ENCODE data around the gene MTX1.

Gene MTX1

DNA sequence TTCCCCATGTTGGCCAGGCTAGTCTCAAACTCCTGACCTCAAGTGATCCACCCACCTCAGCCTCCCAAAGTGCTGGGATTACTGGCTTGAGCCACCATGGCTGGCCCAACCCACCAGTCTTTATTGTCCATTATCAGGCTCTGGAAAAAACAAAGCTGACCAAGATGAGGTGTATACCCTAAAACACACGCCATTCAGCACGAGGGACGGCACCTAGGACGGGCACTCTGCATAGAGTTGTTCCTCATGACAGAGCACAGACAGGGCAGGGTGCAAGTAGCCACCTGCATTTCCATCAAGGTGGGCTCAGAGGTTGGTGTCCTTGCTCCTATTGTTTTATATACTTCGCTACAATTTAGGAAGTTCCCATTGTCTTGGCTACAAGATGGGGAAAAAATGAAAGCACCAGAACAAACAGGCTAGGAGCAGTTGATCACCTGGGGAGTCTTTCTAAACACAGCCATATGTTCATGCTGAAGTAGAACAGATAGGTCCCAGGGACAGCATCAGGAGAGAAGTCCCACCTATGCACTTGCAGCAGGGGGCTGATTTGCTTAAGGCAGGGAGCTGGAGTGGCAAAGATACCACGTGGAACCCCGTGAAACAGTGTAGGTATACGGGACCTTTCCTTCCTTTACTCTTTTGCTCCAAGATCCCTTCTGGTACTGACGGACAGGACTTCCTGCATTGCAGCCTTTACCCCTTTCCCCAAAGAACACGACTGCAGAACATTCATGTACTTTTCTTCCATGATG lies 39.9 kb upstream of the MTX1 start:
- Histone ChIP-seq H3K27me3 (ENCODE audit: insufficient read depth, low read length) (no peaks in the 10 kb centered on the region), H3K4me3 (ENCODE audit: low read length) (no peak overlapping the region), H3K36me3 (ENCODE audit: insufficient read depth, low read length) (peaks cover 18% of the 10 kb centered on the region), H3K4me1 (ENCODE audit: insufficient read depth, low read length) (peaks cover 14% of the 10 kb centered on the region), H3K9me3 (ENCODE audit: insufficient read depth, low read depth, low read length) (no peaks in the 10 kb centered on the region), H3K9ac (ENCODE audit: low read depth, low read length) (no peak overlapping the region), H3K27ac (ENCODE audit: low read depth, low read length) (no peak overlapping the region)
- 91% methylated on average over 10 of the region's 10 CpGs for WGBS

- Histone ChIP-seq H3K27me3 (ENCODE audit: insufficient read depth, low read length) (no peaks in the 10 kb centered on the region), H3K27ac (ENCODE audit: low read depth, low read length) (no peak overlapping the region), H3K9ac (ENCODE audit: low read depth, low read length) (no peak overlapping the region), H3K4me3 (ENCODE audit: low read length) (no peak overlapping the region), H3K9me3 (ENCODE audit: insufficient read depth, low read depth, low read length) (no peaks in the 10 kb centered on the region), H3K36me3 (ENCODE audit: insufficient read depth, low read length) (peaks cover 18% of the 10 kb centered on the region), H3K4me1 (ENCODE audit: insufficient read depth, low read length) (peaks cover 14% of the 10 kb centered on the region)
- WGBS = 94% methylated on average over 5 of the region's 5 CpGs
Measured at GRCh38 chr1:155169541-155169940, 39.0 kb upstream of the MTX1 start.

GRCh38 chr1:155170101-155170785 lies 38.3 kb upstream of the MTX1 start:
- Histone ChIP-seq H3K27me3 (ENCODE audit: insufficient read depth, low read length) (no peaks in the 10 kb centered on the region), H3K27ac (ENCODE audit: low read depth, low read length) (no peak overlapping the region), H3K9me3 (ENCODE audit: insufficient read depth, low read depth, low read length) (no peaks in the 10 kb centered on the region), H3K4me3 (ENCODE audit: low read length) (no peak overlapping the region), H3K36me3 (ENCODE audit: insufficient read depth, low read length) (peaks cover 18% of the 10 kb centered on the region), H3K9ac (ENCODE audit: low read depth, low read length) (no peak overlapping the region), H3K4me1 (ENCODE audit: insufficient read depth, low read length) (peaks cover 14% of the 10 kb centered on the region)
- WGBS = 92% methylated on average over 1 of the region's 2 CpGs

DNA sequence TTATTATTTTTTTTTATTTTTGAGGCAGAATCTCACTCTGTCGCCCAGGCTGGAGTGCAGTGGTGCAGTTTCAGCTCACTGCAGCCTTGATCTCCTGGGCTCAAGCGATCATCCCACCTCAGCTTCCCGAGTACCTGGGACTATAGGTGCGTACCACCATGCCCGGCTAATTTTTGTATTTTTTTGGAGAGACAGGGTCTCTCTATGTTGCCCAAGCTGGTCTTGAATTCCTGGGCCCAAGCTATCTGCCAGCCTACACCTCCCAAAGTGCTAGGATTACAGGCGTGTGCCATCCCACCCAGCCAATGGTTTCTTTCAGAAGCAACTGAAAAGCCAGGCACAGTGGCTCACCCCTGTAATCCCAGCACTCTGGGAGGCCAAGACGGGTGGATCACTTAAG lies 37.7 kb upstream of the MTX1 start:
- Histone ChIP-seq H3K36me3 (ENCODE audit: insufficient read depth, low read length) (peaks cover 18% of the 10 kb centered on the region), H3K9ac (ENCODE audit: low read depth, low read length) (no peak overlapping the region), H3K9me3 (ENCODE audit: insufficient read depth, low read depth, low read length) (no peaks in the 10 kb centered on the region), H3K4me1 (ENCODE audit: insufficient read depth, low read length) (peaks cover 13% of the 10 kb centered on the region), H3K27ac (ENCODE audit: low read depth, low read length) (no peak overlapping the region), H3K4me3 (ENCODE audit: low read length) (no peak overlapping the region), H3K27me3 (ENCODE audit: insufficient read depth, low read length) (no peaks in the 10 kb centered on the region)
- 96% methylated on average over 7 of the region's 7 CpGs for WGBS

DNA sequence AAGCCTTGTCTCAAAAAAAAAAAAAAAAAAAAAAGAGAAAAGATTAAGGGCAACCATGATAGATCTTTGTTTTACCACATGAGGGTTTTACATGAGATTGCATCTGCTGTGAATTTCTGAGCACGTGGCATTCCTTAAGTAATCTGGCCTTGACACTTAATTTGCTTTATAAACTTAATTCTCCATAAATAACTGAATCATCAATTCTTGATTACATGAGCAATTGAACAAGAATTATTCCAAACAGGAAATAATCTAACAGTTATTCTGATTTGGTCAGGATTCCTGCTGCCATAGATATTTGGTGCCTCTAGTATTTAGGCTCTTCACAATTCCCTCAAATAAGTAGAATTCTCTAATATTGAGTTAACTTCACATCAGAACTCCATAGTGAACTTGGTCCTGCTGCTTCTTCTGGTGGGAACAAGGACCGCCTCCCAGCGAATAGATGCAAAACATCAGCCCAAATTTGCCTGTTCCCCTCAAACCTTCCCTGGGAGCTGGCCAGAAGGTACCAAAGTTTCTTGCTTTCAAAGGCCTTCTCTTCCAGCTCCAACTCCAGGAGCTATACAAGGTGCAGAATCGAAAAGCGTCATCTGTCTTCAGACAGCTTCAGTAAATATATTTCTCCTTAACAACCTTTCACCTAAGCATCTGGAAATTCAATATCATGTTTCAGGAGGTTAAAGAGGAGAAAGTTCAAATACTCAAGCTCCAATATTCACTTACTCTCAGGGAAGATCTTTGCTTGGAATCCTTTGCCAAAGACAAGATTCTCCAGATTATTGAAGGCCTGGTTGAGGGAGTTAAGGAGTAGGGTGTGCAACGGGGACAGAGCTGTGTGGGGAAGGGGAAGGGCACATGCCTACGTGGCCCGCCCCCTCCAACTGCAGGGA lies 36.4 kb upstream of the MTX1 start:
- Histone ChIP-seq H3K4me3 (ENCODE audit: low read length) (peak overlapping the region; percentile 81), H3K9ac (ENCODE audit: low read depth, low read length) (peak overlapping the region; percentile 80), H3K27me3 (ENCODE audit: insufficient read depth, low read length) (no peaks in the 10 kb centered on the region), H3K9me3 (ENCODE audit: insufficient read depth, low read depth, low read length) (no peaks in the 10 kb centered on the region), H3K4me1 (ENCODE audit: insufficient read depth, low read length) (peaks cover 7% of the 10 kb centered on the region), H3K36me3 (ENCODE audit: insufficient read depth, low read length) (peaks cover 22% of the 10 kb centered on the region), H3K27ac (ENCODE audit: low read depth, low read length) (peak overlapping the region; percentile 87; the same call in 1 of the 2 replicates)
- 52% methylated on average over 8 of the region's 8 CpGs for WGBS

DNA sequence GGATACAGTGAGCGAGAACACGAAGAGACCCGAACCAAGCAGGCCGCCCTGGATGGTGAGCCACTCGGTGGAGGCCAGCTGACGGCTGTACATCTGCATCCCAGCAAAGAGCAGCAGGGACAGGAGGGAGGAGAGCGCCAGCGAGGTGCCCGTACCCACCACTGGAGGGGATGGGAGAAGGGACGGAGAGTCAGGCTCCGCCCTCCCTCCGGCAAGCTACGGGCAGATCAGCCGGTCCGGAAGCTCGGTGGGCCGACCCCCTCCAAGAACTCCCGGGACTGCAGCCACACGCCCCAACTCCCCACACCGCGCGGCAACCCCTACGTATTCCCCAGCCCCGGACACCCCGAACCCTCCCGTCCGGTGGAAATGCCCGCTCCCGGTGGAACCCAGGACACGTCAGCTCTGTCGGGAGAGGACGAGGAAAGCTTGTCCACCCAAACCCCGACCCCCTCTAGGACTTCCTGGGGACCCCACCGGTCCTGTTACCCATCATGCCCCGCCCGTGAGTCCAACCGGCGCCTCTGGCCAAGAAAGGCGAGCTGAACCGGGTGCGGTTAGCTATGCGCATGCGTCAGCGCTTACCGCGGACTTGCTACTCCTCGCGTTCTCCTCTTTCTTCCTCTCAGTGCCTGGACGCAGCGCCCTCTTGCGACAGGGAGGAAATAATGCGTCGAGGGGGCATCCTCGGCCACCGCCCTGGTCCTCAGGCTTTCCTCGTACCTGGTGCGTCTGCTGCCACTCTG lies 35.6 kb upstream of the MTX1 start, which contains the start of gene KRTCAP2:
TSS of gene KRTCAP2 (minus strand) at position 573 of the 746 bp plus-strand sequence. CDS start at position 493, 80 bp downstream.
- H3K9me3 ChIP-seq (ENCODE audit: insufficient read depth, low read depth, low read length) = no peaks in the 10 kb centered on the region
- H3K4me3 ChIP-seq (ENCODE audit: low read length) = peak within 1 kb of the TSS; percentile 81
- H3K4me1 ChIP-seq (ENCODE audit: insufficient read depth, low read length) = peaks cover 5% of the 10 kb centered on the region; the same call in 1 of the 2 replicates
- WGBS = under 1% methylated on average over 56 of the region's 57 CpGs
- no peaks in the 10 kb centered on the region for H3K27me3 ChIP-seq (ENCODE audit: insufficient read depth, low read length)
- H3K27ac ChIP-seq (ENCODE audit: low read depth, low read length) = peak within 1 kb of the TSS; percentile 87
- H3K36me3 ChIP-seq (ENCODE audit: insufficient read depth, low read length) = peaks cover 30% of the 10 kb centered on the region
- H3K9ac ChIP-seq (ENCODE audit: low read depth, low read length) = peak within 1 kb of the TSS; percentile 80

DNA sequence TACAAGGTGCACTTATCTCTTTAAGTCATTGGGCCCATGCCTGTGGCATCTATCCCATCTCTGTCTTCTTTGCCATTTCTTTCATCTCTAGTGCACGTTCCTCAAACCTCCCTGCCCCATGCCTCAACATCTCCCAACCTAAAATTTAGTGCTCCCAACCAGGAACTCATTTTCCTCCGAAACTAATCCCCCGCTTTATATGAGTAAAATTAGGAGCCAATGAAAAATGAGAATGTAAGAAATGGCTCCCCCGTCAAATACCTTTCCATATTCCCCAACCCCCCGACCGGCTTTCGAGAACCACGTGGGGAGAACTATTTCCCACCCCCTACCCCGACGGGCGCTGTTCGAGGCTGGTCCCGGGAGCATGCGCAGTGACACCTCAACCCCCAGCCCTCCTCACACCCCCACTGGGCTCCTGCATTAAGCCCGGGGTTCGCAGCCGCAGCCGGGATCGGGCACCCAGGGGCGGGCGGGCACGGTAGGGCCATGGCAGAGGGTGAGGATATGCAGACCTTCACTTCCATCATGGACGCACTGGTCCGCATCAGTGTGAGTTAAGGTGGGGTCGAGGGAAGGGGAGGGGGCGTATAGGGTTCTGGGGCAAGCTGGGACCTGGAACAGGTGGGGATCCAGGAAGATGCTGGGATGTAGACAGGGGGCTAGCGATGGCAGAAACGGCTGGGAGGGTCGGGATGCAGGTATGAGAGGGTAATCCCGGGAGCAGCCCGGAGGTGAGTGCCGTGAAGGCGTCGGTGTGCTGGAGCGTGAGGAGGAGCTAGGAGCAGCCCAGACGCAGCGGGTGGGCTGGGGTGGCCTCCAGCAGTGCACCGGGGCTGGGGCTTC lies 34.8 kb upstream of the MTX1 start, which contains the start of gene TRIM46:
TSS of gene TRIM46 (plus strand) at position 372 of the 846 bp plus-strand sequence. CDS start at position 490, 118 bp downstream.
- Histone ChIP-seq H3K36me3 (ENCODE audit: insufficient read depth, low read length) (peaks cover 36% of the 10 kb centered on the region), H3K4me1 (ENCODE audit: insufficient read depth, low read length) (peaks cover 5% of the 10 kb centered on the region; the same call in 1 of the 2 replicates), H3K9ac (ENCODE audit: low read depth, low read length) (peak within 1 kb of the TSS; percentile 80), H3K27ac (ENCODE audit: low read depth, low read length) (peak within 1 kb of the TSS; percentile 87), H3K4me3 (ENCODE audit: low read length) (peak within 1 kb of the TSS; percentile 81), H3K27me3 (ENCODE audit: insufficient read depth, low read length) (no peaks in the 10 kb centered on the region), H3K9me3 (ENCODE audit: insufficient read depth, low read depth, low read length) (no peaks in the 10 kb centered on the region)
- WGBS = under 1% methylated on average over 36 of the region's 38 CpGs

DNA sequence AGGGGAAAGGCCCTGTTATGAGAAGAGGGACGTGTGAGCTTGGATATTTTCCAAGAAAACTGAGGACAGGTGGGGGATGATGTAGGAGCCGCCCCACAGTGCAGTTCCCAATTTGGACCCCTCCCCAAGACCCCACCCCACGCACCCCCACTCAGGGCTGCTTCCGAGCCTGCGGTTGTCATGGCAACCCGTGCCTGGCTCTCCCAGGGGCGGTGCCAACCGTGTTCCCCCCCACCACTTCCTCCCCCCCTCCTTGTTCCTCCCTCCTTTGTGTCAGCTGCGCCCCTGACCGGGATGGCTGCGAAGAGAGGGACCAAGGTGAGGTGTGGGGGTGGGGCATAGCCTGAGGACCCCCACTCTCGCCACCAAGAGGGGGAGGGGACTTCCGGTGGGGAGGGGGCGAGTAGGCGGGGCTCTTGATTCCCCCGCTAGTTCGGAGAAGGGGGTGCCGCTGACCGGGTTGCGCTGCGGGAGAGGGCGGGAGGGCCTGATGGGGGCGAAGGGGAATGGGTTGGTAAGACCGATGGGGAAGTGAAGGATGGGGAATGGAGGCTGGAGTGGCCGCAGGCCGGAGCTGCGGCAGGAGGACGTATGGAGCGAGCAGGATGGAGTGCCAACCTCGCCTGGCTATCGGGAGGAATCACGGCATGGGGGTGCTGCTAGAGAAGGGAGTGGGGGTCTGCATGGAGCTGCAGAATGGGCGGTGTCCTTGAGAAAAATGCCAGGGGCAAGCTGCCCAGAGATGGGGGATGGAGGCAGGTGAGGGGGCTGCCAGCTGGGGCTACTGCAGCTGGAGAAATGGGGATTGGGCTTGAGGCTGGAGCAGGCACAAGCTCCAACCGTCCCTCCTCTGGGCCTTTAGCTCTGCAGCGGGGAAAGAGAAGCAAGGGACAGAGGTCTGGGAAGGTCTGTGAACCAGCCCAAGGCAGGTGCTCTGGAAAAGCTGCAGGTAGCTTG lies 33.9 kb upstream of the MTX1 start:
- Histone ChIP-seq H3K27me3 (ENCODE audit: insufficient read depth, low read length) (no peaks in the 10 kb centered on the region), H3K27ac (ENCODE audit: low read depth, low read length) (peak overlapping the region; percentile 66; the same call in 1 of the 2 replicates), H3K9ac (ENCODE audit: low read depth, low read length) (0 out of 2 replicates have a peak overlapping the region, but pooled peaks have one; percentile 2), H3K36me3 (ENCODE audit: insufficient read depth, low read length) (peaks cover 36% of the 10 kb centered on the region), H3K9me3 (ENCODE audit: insufficient read depth, low read depth, low read length) (no peaks in the 10 kb centered on the region), H3K4me3 (ENCODE audit: low read length) (peak overlapping the region; percentile 81), H3K4me1 (ENCODE audit: insufficient read depth, low read length) (peaks cover 5% of the 10 kb centered on the region; the same call in 1 of the 2 replicates)
- WGBS = 5% methylated on average over 35 of the region's 35 CpGs
